GM23338 (cell line): ENCODE measurements around the gene NDST3.

Experiments used
- CREB1 ChIP-seq: fragments of 250-450 bp; sonication (Bioruptor Pico); IDR thresholded peaks from 2 replicates; pipeline ENCODE4 v1.5.0; 2020; ENCODE audit warnings: low read depth, mild to moderate bottlenecking, moderate library complexity
- EZH2 ChIP-seq: fragments of 200-600 bp; sonication (generic); IDR thresholded peaks from one replicate; pipeline ENCODE4 v1.8.0; 2017; ENCODE audit warnings: antibody characterized with exemption, mild to moderate bottlenecking, low read depth; ENCODE audit not compliant: unreplicated experiment
- EZH2phosphoT487 ChIP-seq: fragments of 200-600 bp; sonication (generic); IDR thresholded peaks from one replicate; pipeline ENCODE4 v1.8.1; 2018; ENCODE audit warnings: antibody characterized with exemption; ENCODE audit not compliant: unreplicated experiment
- JUNB ChIP-seq: IDR thresholded peaks from one replicate; pipeline ENCODE4 v1.6.1; 2016; ENCODE audit warnings: antibody characterized with exemption; ENCODE audit not compliant: unreplicated experiment
- NANOG ChIP-seq: IDR thresholded peaks from 2 replicates; pipeline ENCODE4 v1.6.1; 2016; ENCODE audit warnings: antibody characterized with exemption, borderline replicate concordance
- POLR2AphosphoS5 ChIP-seq: IDR thresholded peaks from 2 replicates; pipeline ENCODE4 v1.6.1; 2016; ENCODE audit warnings: antibody characterized with exemption, low read depth
- STAT1 ChIP-seq: IDR thresholded peaks from one replicate; pipeline ENCODE4 v1.6.1; 2016; ENCODE audit warnings: antibody characterized with exemption; ENCODE audit not compliant: unreplicated experiment
- ZNF114 ChIP-seq: fragments of 250-450 bp; sonication (Bioruptor Pico); IDR thresholded peaks from 2 replicates; pipeline ENCODE4 v1.5.0; 2020; ENCODE audit warnings: mild to moderate bottlenecking, moderate library complexity
- ZNF331 ChIP-seq: fragments of 250-450 bp; sonication (Bioruptor Pico); IDR thresholded peaks from 2 replicates; pipeline ENCODE4 v1.5.0; 2020; ENCODE audit warnings: low read depth, mild to moderate bottlenecking, moderate library complexity
- TF ChIP-seq, protein P1 (sequence below), 2 experiments: fragments of 200-600 bp in 1 of 2; sonication (generic) in 1 of 2; conservative IDR thresholded peaks; 2 replicates each; pipeline versions ENCODE4 v1.5.1 to v1.6.1; 2016 to 2017; ENCODE audit warnings: antibody characterized with exemption in 2 of 2, low read depth in 2 of 2, mild to moderate bottlenecking in 2 of 2, moderate library complexity in 1 of 2
- TF ChIP-seq, protein P2 (sequence below): IDR thresholded peaks from 2 replicates; pipeline ENCODE4 v1.6.1; 2016; ENCODE audit warnings: antibody characterized with exemption
- TF ChIP-seq, protein P3 (sequence below): IDR thresholded peaks from one replicate; pipeline ENCODE4 v1.6.1; 2018; ENCODE audit warnings: antibody characterized with exemption; ENCODE audit not compliant: unreplicated experiment

DNA sequence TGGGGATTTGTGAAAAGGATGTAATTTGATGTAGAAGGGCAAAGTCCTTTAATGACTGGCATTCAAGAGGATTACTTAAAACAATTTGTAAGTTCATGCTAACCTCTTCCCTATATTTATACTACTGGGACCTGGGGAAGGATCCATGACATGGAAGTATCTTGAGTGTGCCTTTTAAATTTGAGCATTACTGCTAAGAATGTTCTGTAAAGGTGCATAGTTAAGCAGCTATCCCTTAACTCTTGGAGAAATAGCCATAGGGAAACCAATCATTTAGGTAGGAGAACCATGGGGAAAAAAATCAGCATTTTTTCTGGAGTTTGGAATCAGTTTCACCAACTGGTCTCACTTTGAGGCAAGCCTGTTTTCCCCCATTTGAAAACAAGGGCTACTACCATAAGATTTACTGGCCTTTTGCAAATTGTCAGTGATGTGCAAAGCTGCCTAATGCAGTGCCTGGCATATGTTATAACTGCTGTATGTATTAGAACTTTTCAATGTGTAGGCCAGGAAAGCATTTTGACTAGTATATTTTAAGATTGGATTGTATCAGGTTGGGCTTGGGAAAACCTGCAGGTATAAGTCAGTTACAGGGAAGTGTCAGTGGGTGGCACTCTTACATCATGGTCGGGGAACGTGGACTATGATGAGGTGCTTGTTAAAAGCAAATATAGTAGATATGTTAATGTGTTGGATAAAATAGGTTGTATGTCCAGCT, 246.4 kb downstream of the NDST3 start:
- TF ChIP-seq JUNB: no peak
- TF ChIP-seq, protein P1, sequence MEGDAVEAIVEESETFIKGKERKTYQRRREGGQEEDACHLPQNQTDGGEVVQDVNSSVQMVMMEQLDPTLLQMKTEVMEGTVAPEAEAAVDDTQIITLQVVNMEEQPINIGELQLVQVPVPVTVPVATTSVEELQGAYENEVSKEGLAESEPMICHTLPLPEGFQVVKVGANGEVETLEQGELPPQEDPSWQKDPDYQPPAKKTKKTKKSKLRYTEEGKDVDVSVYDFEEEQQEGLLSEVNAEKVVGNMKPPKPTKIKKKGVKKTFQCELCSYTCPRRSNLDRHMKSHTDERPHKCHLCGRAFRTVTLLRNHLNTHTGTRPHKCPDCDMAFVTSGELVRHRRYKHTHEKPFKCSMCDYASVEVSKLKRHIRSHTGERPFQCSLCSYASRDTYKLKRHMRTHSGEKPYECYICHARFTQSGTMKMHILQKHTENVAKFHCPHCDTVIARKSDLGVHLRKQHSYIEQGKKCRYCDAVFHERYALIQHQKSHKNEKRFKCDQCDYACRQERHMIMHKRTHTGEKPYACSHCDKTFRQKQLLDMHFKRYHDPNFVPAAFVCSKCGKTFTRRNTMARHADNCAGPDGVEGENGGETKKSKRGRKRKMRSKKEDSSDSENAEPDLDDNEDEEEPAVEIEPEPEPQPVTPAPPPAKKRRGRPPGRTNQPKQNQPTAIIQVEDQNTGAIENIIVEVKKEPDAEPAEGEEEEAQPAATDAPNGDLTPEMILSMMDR (conservative IDR thresholded peaks at IDR 0.05; ENCODE audit: low read depth in 2 of 2): peak; percentile 80 to 82
- no peak for TF ChIP-seq NANOG
- TF ChIP-seq EZH2: no peak
- peak; percentile 65 for TF ChIP-seq POLR2AphosphoS5
- TF ChIP-seq, protein P2, sequence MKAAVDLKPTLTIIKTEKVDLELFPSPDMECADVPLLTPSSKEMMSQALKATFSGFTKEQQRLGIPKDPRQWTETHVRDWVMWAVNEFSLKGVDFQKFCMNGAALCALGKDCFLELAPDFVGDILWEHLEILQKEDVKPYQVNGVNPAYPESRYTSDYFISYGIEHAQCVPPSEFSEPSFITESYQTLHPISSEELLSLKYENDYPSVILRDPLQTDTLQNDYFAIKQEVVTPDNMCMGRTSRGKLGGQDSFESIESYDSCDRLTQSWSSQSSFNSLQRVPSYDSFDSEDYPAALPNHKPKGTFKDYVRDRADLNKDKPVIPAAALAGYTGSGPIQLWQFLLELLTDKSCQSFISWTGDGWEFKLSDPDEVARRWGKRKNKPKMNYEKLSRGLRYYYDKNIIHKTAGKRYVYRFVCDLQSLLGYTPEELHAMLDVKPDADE: no peak
- 0 out of 2 replicates have a peak, but pooled peaks have one; percentile 19 for TF ChIP-seq CREB1 (CRISPR knock-in tag)
- TF ChIP-seq, protein P3, sequence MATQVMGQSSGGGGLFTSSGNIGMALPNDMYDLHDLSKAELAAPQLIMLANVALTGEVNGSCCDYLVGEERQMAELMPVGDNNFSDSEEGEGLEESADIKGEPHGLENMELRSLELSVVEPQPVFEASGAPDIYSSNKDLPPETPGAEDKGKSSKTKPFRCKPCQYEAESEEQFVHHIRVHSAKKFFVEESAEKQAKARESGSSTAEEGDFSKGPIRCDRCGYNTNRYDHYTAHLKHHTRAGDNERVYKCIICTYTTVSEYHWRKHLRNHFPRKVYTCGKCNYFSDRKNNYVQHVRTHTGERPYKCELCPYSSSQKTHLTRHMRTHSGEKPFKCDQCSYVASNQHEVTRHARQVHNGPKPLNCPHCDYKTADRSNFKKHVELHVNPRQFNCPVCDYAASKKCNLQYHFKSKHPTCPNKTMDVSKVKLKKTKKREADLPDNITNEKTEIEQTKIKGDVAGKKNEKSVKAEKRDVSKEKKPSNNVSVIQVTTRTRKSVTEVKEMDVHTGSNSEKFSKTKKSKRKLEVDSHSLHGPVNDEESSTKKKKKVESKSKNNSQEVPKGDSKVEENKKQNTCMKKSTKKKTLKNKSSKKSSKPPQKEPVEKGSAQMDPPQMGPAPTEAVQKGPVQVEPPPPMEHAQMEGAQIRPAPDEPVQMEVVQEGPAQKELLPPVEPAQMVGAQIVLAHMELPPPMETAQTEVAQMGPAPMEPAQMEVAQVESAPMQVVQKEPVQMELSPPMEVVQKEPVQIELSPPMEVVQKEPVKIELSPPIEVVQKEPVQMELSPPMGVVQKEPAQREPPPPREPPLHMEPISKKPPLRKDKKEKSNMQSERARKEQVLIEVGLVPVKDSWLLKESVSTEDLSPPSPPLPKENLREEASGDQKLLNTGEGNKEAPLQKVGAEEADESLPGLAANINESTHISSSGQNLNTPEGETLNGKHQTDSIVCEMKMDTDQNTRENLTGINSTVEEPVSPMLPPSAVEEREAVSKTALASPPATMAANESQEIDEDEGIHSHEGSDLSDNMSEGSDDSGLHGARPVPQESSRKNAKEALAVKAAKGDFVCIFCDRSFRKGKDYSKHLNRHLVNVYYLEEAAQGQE: no peak
- no peak for TF ChIP-seq EZH2phosphoT487
- TF ChIP-seq ZNF331 (CRISPR knock-in tag): no peak
- no peak for TF ChIP-seq STAT1
- no peak for TF ChIP-seq ZNF114 (CRISPR knock-in tag)
